ENCODE measurements around the gene DYNC1H1.
A peak's percentile ranks its signal among the peaks of the same experiment; 100 is the strongest.

DYNC1H1 gene

DNA sequence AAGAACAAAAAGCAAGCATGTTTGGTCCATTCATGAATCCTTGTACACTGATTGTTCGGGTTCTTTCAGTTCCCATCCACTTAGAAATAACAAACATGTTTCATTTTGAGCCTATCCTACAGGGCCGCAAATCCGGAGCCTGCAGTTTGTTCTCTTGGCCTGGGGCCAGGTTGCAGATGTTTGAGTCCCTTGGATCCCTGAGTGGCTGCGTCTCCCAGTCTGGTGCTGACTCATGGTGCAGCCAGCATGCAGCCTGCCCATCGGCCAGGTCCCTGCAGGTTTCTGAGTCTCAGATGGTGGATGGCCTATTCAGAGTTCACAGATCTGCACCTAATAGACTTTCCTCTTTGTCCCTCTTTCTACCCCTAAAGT, 1.9 kb upstream of the DYNC1H1 start:
- peaks cover 6% of the 10 kb centered on the region for H4K20me1 ChIP-seq (ENCODE audit: control insufficient read depth, insufficient read depth, low read depth, low read length)
- no peak overlapping the region for H3K4me2 ChIP-seq (ENCODE audit: low read length)
- H3K36me3 ChIP-seq (ENCODE audit: control insufficient read depth, low read length) = peaks cover 12% of the 10 kb centered on the region
- no peak overlapping the region for H3K27ac ChIP-seq (ENCODE audit: low read depth, low read length)
- peaks cover 28% of the 10 kb centered on the region for H3K4me1 ChIP-seq (ENCODE audit: control insufficient read depth, low read length)
- no peaks in the 10 kb centered on the region for H3K9me2 ChIP-seq (replicated peaks; ENCODE audit: control insufficient read depth, low read length)
- no peak overlapping the region for H3K4me3 ChIP-seq (ENCODE audit: low read length)
- TF ChIP-seq, protein P1, sequence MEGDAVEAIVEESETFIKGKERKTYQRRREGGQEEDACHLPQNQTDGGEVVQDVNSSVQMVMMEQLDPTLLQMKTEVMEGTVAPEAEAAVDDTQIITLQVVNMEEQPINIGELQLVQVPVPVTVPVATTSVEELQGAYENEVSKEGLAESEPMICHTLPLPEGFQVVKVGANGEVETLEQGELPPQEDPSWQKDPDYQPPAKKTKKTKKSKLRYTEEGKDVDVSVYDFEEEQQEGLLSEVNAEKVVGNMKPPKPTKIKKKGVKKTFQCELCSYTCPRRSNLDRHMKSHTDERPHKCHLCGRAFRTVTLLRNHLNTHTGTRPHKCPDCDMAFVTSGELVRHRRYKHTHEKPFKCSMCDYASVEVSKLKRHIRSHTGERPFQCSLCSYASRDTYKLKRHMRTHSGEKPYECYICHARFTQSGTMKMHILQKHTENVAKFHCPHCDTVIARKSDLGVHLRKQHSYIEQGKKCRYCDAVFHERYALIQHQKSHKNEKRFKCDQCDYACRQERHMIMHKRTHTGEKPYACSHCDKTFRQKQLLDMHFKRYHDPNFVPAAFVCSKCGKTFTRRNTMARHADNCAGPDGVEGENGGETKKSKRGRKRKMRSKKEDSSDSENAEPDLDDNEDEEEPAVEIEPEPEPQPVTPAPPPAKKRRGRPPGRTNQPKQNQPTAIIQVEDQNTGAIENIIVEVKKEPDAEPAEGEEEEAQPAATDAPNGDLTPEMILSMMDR (IDR thresholded peaks at IDR 0.05; ENCODE audit: low read depth, low read length, poor library complexity, severe bottlenecking) = no peak
- TF ChIP-seq EZH2phosphoT487 (IDR thresholded peaks at IDR 0.05; ENCODE audit: borderline replicate concordance, low read length) = no peak
- no peaks in the 10 kb centered on the region for H3K9me3 ChIP-seq (ENCODE audit: control insufficient read depth, insufficient read depth, low read length)
- H3K79me2 ChIP-seq (ENCODE audit: control insufficient read depth, low read length) = peaks cover 31% of the 10 kb centered on the region
- no peaks in the 10 kb centered on the region for H3K27me3 ChIP-seq (ENCODE audit: control insufficient read depth, low read length)
- no peaks in the 10 kb centered on the region for H3F3A ChIP-seq (ENCODE audit: control insufficient read depth, insufficient read depth)

GRCh38 chr14:101963052-101963451, 1.3 kb upstream of the DYNC1H1 start:
- H3K4me2 ChIP-seq (ENCODE audit: low read length) = no peak overlapping the region
- peaks cover 18% of the 10 kb centered on the region for H3K36me3 ChIP-seq (ENCODE audit: control insufficient read depth, low read length)
- H3F3A ChIP-seq (ENCODE audit: control insufficient read depth, insufficient read depth) = peaks cover 3% of the 10 kb centered on the region; the same call in 1 of the 2 replicates
- H3K4me1 ChIP-seq (ENCODE audit: control insufficient read depth, low read length) = peaks cover 34% of the 10 kb centered on the region
- H3K9me2 ChIP-seq (replicated peaks; ENCODE audit: control insufficient read depth, low read length) = no peaks in the 10 kb centered on the region
- no peak overlapping the region for H3K4me3 ChIP-seq (ENCODE audit: low read length)
- no peak for TF ChIP-seq EZH2phosphoT487 (IDR thresholded peaks at IDR 0.05; ENCODE audit: borderline replicate concordance, low read length)
- TF ChIP-seq, protein P1 (IDR thresholded peaks at IDR 0.05; ENCODE audit: low read depth, low read length, poor library complexity, severe bottlenecking) = no peak
- no peaks in the 10 kb centered on the region for H3K27me3 ChIP-seq (ENCODE audit: control insufficient read depth, low read length)
- peaks cover 6% of the 10 kb centered on the region for H4K20me1 ChIP-seq (ENCODE audit: control insufficient read depth, insufficient read depth, low read depth, low read length)
- no peaks in the 10 kb centered on the region for H3K9me3 ChIP-seq (ENCODE audit: control insufficient read depth, insufficient read depth, low read length)
- H3K79me2 ChIP-seq (ENCODE audit: control insufficient read depth, low read length) = peaks cover 37% of the 10 kb centered on the region
- H3K27ac ChIP-seq (ENCODE audit: low read depth, low read length) = no peak overlapping the region

DNA sequence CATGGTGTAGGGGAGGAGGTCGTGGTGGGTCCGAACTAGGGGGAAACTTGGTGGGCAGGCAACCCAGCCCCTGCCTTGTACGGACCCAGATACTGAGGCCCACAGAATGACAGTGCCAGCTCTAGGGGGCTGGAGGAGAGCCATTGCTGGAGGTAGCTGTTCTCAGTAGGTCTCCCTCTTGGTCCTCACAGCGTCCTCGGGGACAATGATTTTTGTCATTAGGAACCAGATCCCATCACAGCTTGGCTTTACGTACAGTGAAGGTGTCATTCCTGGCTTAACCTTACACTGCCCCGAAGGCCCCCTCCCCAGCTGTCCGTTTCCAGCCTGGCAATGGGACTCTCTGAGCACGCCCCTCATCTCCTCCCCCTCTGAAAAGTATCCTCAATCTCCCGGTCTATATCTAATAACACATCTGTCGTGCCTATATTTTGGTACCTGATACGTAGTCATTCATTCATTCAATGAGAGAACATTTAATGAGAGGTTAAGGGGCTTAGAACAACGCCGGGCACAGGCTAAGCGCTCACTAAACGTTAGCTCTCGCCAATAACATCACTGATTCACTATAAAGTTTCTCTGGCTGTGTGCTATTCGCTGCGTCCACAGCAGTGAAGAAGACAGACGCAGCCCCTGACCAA, 597 bp upstream of the DYNC1H1 start:
- no peaks in the 10 kb centered on the region for H3K9me2 ChIP-seq (replicated peaks; ENCODE audit: control insufficient read depth, low read length)
- no peak for TF ChIP-seq EZH2phosphoT487 (IDR thresholded peaks at IDR 0.05; ENCODE audit: borderline replicate concordance, low read length)
- TF ChIP-seq, protein P1 (IDR thresholded peaks at IDR 0.05; ENCODE audit: low read depth, low read length, poor library complexity, severe bottlenecking) = no peak
- peak overlapping the region; percentile 60 for H3K4me3 ChIP-seq (ENCODE audit: low read length)
- peaks cover 6% of the 10 kb centered on the region for H4K20me1 ChIP-seq (ENCODE audit: control insufficient read depth, insufficient read depth, low read depth, low read length)
- peaks cover 41% of the 10 kb centered on the region for H3K4me1 ChIP-seq (ENCODE audit: control insufficient read depth, low read length)
- peak overlapping the region; percentile 63 for H3K4me2 ChIP-seq (ENCODE audit: low read length)
- H3K36me3 ChIP-seq (ENCODE audit: control insufficient read depth, low read length) = peaks cover 24% of the 10 kb centered on the region
- H3K27me3 ChIP-seq (ENCODE audit: control insufficient read depth, low read length) = no peaks in the 10 kb centered on the region
- peaks cover 3% of the 10 kb centered on the region; the same call in 1 of the 2 replicates for H3F3A ChIP-seq (ENCODE audit: control insufficient read depth, insufficient read depth)
- H3K27ac ChIP-seq (ENCODE audit: low read depth, low read length) = no peak overlapping the region
- peaks cover 44% of the 10 kb centered on the region for H3K79me2 ChIP-seq (ENCODE audit: control insufficient read depth, low read length)
- H3K9me3 ChIP-seq (ENCODE audit: control insufficient read depth, insufficient read depth, low read length) = no peaks in the 10 kb centered on the region
